Measurements from ENCODE around the gene GRIN3B. TPM values are rescaled to one million over a fixed set of nuclear protein-coding genes. Genes with fewer than 3 reads are reported as not detected.

GRIN3B gene
- total and polyA plus RNA-seq, 9 of the 15 experiments (the other 6 are each of a cell fraction or from before 2014, with no cell fraction given) = 0.06 to 0.95 (median 0.19) TPM; not detected in 6

- TF ChIP-seq, protein P1, sequence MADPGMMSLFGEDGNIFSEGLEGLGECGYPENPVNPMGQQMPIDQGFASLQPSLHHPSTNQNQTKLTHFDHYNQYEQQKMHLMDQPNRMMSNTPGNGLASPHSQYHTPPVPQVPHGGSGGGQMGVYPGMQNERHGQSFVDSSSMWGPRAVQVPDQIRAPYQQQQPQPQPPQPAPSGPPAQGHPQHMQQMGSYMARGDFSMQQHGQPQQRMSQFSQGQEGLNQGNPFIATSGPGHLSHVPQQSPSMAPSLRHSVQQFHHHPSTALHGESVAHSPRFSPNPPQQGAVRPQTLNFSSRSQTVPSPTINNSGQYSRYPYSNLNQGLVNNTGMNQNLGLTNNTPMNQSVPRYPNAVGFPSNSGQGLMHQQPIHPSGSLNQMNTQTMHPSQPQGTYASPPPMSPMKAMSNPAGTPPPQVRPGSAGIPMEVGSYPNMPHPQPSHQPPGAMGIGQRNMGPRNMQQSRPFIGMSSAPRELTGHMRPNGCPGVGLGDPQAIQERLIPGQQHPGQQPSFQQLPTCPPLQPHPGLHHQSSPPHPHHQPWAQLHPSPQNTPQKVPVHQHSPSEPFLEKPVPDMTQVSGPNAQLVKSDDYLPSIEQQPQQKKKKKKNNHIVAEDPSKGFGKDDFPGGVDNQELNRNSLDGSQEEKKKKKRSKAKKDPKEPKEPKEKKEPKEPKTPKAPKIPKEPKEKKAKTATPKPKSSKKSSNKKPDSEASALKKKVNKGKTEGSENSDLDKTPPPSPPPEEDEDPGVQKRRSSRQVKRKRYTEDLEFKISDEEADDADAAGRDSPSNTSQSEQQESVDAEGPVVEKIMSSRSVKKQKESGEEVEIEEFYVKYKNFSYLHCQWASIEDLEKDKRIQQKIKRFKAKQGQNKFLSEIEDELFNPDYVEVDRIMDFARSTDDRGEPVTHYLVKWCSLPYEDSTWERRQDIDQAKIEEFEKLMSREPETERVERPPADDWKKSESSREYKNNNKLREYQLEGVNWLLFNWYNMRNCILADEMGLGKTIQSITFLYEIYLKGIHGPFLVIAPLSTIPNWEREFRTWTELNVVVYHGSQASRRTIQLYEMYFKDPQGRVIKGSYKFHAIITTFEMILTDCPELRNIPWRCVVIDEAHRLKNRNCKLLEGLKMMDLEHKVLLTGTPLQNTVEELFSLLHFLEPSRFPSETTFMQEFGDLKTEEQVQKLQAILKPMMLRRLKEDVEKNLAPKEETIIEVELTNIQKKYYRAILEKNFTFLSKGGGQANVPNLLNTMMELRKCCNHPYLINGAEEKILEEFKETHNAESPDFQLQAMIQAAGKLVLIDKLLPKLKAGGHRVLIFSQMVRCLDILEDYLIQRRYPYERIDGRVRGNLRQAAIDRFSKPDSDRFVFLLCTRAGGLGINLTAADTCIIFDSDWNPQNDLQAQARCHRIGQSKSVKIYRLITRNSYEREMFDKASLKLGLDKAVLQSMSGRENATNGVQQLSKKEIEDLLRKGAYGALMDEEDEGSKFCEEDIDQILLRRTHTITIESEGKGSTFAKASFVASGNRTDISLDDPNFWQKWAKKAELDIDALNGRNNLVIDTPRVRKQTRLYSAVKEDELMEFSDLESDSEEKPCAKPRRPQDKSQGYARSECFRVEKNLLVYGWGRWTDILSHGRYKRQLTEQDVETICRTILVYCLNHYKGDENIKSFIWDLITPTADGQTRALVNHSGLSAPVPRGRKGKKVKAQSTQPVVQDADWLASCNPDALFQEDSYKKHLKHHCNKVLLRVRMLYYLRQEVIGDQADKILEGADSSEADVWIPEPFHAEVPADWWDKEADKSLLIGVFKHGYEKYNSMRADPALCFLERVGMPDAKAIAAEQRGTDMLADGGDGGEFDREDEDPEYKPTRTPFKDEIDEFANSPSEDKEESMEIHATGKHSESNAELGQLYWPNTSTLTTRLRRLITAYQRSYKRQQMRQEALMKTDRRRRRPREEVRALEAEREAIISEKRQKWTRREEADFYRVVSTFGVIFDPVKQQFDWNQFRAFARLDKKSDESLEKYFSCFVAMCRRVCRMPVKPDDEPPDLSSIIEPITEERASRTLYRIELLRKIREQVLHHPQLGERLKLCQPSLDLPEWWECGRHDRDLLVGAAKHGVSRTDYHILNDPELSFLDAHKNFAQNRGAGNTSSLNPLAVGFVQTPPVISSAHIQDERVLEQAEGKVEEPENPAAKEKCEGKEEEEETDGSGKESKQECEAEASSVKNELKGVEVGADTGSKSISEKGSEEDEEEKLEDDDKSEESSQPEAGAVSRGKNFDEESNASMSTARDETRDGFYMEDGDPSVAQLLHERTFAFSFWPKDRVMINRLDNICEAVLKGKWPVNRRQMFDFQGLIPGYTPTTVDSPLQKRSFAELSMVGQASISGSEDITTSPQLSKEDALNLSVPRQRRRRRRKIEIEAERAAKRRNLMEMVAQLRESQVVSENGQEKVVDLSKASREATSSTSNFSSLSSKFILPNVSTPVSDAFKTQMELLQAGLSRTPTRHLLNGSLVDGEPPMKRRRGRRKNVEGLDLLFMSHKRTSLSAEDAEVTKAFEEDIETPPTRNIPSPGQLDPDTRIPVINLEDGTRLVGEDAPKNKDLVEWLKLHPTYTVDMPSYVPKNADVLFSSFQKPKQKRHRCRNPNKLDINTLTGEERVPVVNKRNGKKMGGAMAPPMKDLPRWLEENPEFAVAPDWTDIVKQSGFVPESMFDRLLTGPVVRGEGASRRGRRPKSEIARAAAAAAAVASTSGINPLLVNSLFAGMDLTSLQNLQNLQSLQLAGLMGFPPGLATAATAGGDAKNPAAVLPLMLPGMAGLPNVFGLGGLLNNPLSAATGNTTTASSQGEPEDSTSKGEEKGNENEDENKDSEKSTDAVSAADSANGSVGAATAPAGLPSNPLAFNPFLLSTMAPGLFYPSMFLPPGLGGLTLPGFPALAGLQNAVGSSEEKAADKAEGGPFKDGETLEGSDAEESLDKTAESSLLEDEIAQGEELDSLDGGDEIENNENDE (IDR thresholded peaks at IDR 0.05; ENCODE audit: low read depth, low read length) = no peak
- TF ChIP-seq NR2C1 (IDR thresholded peaks at IDR 0.05) (peak; percentile 23; the same call in 1 of the 2 replicates), NR2C1 (tag; IDR thresholded peaks at IDR 0.05) (no peak), TRIM25 (IDR thresholded peaks at IDR 0.05; ENCODE audit: borderline replicate concordance) (no peak), GTF2A2 (tag; IDR thresholded peaks at IDR 0.05) (no peak), RBM39 (optimal IDR thresholded peaks at IDR 0.05; ENCODE audit: low read depth, low read length) (no peak), NR0B1 (IDR thresholded peaks at IDR 0.05; ENCODE audit: partially characterized antibody) (no peak), RBFOX2 (IDR thresholded peaks at IDR 0.05; ENCODE audit: low read depth, low read length) (peak; percentile 59), ZBTB12 (CRISPR knock-in tag; IDR thresholded peaks at IDR 0.05) (no peak; the same call in 1 of the 2 replicates)
Measured at GRCh38 chr19:954672-955494, 45.3 kb upstream of the GRIN3B start (continued).

All from K562 (cell line).